Keratinocyte (primary cell): ENCODE data around the gene OSTN.

Experiments
- CTCF ChIP-seq, 3 experiments: IDR thresholded peaks in 1 of 3; conservative IDR thresholded peaks in 1 of 3; optimal IDR thresholded peaks in 1 of 3; 2 replicates in 2 of 3; 3 replicates in 1 of 3; pipeline versions ENCODE3 to v1.5.1; 2011; ENCODE audit warnings: low read length in 3 of 3, mild to moderate bottlenecking in 3 of 3, moderate library complexity in 2 of 3, control low read depth in 1 of 3, inconsistent platforms in 1 of 3; ENCODE audit not compliant: insufficient read depth in 2 of 3; ENCODE audit errors: extremely low read depth in 1 of 3
- EZH2 ChIP-seq: IDR thresholded peaks from one replicate; pipeline ENCODE4 v1.6.1; 2012; ENCODE audit warnings: inconsistent platforms, mild to moderate bottlenecking, low read length, moderate library complexity

DNA sequence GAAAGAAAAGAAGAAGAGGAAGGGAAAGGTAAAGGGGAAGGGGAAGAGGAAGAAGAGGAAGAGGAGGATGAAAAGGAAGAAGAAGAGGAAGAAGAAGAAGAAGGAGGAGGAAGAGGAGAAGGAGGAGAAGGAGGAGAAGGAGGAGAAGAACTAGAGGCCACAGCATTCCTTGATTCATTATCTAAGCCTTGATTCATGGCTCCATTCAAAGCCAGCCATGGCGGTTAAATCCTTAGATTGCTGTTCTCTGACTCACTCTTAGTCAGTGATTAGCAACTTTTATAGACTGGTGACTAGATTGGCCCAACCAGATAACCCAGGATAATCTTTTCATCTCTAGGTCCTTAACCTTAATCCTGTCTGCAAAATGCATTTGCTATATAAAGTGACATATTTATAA, 47.6 kb downstream of the OSTN start:
- no peak for TF ChIP-seq CTCF (optimal IDR thresholded peaks at IDR 0.05 in 1 of 3, IDR thresholded peaks at IDR 0.05 in 1 of 3, conservative IDR thresholded peaks at IDR 0.05 in 1 of 3; ENCODE audit: extremely low read depth in 1 of 3, insufficient read depth in 2 of 3, low read length in 3 of 3)
- TF ChIP-seq EZH2: no peak
